LoVo (cell line): Measurements from ENCODE around the gene KCNQ1.
A peak's percentile ranks its signal among the peaks of the same experiment; 100 is the strongest.

ENCODE experiments used
- DNase-seq: peaks from one replicate; pipeline ENCODE4 v3.0.0-alpha.2; 2016; ENCODE audit warnings: low spot score

Gene KCNQ1

DNA sequence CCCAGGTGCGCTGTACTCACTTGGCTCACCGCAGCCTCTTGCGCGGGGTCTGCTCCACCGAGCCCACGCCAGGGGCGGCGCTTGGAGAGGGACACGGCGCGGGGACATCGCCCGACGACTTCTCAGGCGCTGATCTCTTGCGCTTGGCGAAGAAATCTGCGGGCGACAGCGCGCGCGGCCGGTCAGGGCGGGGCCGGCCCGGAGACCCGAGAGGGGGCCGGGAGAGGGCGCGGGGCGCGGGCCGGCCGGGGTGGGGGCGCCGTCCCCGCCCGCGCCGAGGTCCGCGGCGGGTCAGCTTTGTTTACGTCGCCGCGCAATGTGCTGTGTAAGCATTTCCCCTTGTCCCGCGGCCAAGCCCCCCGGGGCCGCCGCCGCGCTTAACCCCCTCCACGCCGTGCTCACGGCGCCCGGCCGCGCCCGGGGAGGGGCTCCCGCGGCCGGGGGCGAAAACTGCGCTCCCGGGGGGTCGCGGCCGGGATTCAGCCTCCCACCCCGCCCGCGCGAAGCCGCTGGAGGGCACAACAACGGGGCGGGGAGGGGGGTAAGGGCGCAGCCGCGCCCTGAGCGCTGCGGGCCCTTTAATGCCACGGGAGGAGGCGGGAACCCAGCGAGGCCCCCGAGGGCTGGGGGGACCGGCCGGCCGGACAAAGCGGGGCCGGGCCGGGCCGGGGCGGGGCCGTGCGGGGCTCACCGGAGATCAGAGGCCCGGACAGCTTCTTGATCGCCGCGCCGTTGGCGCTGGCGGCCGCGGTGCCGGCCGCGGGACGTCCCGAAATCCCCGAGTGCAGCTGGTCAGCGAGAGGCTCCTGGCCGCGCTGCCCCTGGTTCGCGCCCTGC, 439.4 kb downstream of the KCNQ1 start:
- peak; percentile 7 for DNase-seq

DNA sequence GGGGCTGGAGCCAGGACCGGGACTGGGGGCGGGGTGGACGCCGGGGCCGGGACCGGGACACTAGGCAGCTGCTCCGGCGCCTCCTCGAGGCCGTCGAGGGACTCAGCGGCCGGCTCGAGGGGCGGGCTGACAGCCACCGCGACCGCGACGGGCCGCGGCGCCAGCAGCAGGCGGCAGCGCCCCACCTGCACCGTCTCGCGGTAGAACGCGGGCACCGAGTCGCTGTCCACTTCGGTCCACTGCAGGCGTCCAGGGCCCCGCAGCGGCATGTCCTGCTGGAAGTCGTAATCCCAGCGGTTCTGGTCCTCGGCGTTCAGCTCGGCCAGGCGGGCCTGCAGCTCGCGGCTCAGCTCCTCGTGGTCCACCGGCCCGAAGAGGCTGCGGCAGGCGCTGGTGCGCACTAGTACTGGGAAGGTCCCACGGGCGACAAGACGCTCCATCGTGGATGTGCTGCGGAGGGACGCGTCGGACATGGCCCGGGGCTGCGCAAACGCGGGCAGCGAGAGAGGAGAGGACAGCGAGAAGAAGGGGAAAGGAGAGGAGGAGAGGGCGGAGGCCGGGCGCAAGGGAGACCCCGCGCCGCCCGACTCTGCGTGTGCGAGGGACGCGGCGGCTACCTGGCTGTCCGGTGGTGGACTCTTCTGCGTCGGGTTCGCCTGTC, 440.3 kb downstream of the KCNQ1 start:
- peak; percentile 27 for DNase-seq

DNA sequence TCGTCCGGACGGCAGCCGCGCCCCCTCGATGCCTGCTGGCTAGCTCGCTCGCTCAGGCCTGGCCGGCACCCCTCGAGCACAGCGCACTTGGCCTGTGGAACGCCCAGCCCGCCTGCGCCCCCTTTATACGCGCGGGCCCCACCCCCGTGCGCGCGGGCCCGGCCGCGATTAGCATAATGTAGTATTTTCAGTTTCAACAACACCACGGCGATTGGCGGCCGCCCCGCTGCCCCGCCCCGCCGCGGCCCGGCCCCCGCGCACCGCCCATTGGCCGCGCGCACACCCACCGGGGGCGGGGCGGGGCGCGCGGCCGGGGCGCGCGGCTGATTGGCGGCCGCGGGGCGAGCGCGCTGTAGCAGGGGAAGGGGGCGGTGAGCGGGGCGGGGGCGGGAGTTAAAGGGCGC, 440.9 kb downstream of the KCNQ1 start, which contains the start of gene CDKN1C:
TSS of gene CDKN1C (minus strand) at position 98 of the 404 bp plus-strand sequence. CDS start 319 bp downstream, outside the sequence.
- peak; percentile 79 for DNase-seq

- no peak for DNase-seq
Observed at GRCh38 chr11:2886191-2886894, 441.5 kb downstream of the KCNQ1 start.

DNA sequence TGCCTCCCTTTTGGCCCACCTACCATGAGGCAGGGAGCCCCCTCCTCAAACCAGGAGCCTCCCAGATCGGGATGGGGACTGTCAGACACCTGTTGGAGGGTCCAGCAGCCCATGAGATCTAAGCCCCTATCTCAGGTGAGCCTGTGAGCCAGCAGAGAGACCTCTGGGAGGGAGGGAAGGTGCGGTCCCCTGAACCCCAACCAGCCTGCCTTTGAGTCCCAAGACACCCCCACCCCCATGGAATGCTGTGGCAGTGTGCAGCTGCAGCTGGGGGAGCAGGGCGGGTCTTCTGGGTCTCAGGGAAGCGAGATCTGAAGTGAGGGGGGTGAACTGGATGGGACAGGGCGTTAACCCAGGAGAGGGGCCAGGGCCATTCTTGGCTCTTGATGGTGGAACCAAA, 442.1 kb downstream of the KCNQ1 start:
- no peak for DNase-seq

DNA sequence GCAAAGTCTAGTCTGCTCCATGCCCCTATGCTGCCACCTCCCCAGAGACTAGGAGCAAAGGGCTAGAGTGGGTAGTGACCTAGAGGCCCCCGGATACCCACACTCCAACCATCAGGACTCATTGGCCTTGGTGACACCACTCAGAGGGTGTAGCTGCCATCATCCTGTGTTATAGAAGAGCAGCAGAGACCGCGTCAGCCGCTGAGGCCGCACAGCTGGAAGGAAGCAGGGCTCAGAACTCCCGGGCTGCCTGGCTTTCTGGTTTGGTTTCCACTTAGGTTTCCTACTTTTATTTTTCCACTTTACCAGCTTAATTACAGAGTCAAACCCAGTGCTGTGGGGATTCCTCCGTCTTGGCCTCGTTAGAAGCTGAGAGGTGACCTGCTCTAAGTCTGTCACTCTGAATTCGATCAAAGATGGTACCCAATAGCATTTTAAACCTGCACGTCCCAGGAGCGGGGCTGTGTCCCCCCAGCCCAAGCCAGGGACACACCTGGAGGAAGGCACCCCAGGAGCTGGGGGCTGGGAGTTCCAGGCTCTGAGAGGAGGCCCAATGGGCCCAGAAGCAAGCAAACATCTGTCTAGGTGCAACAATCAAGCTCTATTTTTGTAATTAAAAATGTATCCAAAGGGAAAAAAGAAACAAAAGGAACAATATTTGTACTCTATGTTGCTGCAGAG, 442.8 kb downstream of the KCNQ1 start:
- no peak for DNase-seq

DNA sequence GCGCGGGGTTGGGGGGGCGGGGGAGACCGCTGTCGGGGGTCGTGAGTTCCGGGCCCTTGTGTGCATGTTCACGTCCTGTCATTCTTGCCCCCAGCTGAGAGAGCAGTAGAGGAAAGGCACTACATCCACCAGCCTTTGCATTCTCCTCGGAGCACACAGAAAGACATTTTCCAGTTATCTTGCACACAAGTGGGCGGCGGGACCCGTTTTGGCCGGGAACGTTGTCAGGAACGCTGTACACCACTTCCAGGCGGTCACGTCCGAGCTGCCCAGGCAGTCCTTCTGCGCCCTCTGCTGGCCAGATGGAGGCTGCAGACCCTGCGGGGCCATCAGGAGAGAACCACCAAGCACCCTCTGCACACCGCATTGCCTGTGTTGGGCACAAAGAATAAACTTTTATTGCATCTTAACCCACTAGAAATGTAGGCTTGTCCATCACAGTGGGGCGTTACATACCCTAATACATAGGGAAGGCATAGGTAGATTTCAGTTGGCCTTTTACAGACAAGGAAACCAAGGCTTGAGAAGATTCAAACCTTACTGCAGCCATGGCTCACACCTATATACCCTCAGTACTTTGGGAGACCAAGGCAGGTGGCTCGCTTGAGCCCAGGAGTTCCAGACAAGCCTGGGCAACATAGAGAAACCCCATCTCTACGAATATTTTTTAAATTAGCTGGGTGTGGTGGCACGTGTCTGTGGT, 443.6 kb downstream of the KCNQ1 start:
- peak; percentile 71 for DNase-seq

- no peak for DNase-seq
Observed at GRCh38 chr11:2889362-2890273, 444.8 kb downstream of the KCNQ1 start.

GRCh38 chr11:2890466-2891294, 445.9 kb downstream of the KCNQ1 start:
- no peak for DNase-seq

DNA sequence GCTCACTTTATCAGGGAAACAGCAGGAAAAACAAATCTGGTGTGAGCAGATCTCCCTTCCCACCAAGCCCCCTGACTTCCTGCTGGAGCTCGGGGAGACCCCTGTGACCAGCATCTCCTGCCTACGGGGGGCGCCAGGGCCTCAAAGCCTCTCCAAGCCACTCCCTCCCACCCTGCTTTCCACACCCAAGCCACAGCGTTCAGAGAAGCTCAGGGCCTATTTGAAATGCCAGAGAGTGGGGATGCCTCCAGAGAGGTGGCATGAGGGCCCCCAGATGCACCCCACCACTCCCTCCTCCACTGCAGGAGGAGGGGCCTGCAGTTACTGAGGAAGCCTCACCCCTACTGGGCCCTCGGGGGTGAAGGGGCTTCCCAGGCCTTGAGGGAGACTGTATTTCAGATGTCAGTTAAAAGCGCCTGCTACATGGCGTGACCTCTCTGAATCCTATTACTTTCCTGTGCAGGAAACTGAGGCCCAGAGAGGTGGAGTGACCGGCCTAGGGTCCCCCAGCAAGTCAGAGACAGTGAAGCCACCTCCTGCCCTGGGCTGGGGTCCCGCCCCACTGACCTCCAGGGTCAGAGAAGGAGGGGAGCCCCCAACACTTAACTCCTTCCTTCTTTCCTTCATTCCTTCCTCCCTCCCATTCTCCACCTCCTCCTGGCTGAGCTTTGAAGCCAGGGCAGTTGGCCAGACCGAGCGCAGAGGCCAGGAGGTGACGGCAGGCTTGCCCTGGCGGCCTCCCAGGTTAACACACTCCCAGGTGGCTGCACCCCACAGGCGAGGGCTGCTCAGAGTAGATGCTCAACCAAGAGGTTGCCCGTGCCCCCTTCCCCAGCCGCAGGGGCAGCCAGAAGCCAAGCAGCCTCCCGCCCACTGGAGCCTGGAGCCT, 446.8 kb downstream of the KCNQ1 start:
- DNase-seq = no peak

GRCh38 chr11:2892215-2892966, 447.6 kb downstream of the KCNQ1 start:
- peak; percentile 11 for DNase-seq

GRCh38 chr11:2892967-2893528, 448.2 kb downstream of the KCNQ1 start:
- DNase-seq = no peak

GRCh38 chr11:2893935-2894334, 449.1 kb downstream of the KCNQ1 start:
- no peak for DNase-seq

DNA sequence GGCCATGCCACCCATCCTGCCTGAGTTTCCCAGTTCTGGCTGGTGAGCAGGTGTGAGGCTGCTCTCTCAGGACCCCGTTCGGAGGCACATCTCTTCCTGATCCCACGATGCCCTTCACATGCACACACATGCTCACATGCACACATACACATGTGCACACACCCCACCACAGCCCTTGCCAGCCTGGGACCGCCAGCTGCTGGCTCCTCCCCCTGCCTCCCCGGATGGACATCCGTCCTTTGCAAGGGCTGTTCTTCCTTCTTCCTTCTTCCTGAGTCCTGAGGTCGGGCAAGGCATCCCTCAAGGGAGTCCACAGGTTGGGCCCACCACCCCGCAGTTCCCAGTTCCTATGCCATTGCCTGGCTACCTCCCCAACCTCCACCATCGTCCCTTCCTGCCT, 451.2 kb downstream of the KCNQ1 start:
- DNase-seq = no peak

- no peak for DNase-seq
Observed at GRCh38 chr11:2897048-2897447, 452.2 kb downstream of the KCNQ1 start.

DNA sequence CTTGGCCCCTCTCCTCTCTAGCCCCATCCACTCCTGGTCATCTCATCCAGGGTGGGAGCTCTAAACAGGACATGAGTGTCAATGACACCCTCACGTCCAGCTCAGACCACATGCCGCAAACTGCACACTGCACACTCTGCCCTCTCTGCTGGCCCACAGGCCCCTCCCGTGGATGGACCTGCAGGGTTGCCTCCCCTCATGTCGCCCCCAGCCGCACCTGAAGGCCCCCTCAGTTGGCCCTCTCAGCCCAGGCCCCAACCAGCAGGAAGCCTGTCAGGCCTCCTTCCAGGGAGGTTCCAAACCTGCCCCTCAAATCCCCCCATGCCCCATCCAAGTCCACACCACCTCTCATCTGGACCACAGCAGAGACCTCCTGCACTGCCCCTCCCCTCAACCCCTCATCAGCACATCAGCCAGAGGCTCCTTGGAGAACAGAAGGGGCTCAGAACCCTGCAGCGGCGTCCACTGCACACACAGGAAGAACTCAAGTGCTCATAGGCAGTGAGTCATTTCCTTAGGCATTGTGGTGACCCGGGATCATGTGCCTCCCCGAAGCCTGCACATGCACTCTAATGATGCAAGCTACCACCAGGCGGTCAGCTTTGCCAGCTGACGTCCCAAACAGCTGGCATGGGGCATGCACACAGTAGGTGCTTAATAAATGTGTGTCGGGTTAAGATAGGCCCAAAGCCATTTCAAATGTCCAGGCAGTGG, 453.7 kb downstream of the KCNQ1 start:
- DNase-seq = peak; percentile 15
